Esophagus muscularis mucosa (tissue), 4 donors: ENCODE measurements around the gene GPC5.

Experiments
- CTCF ChIP-seq, 3 experiments: fragments of 200-600 bp in 2 of 3; fragments of 450-650 bp in 1 of 3; sonication (generic) in 2 of 3; IDR thresholded peaks; one replicate each; pipeline ENCODE4 v1.5.1; 2017 to 2019; ENCODE audit warnings: antibody characterized with exemption in 3 of 3, mild to moderate bottlenecking in 2 of 3, moderate library complexity in 1 of 3
- EP300 ChIP-seq: sonication (generic); formaldehyde crosslinking; IDR thresholded peaks from one replicate; pipeline ENCODE4 v1.6.1; 2017; ENCODE audit warnings: antibody characterized with exemption
- POLR2AphosphoS5 ChIP-seq, 2 donors: sonication (generic); formaldehyde crosslinking; IDR thresholded peaks; one replicate each; pipeline ENCODE4 v1.6.1; 2017; ENCODE audit warnings: antibody characterized with exemption in 2 of 2

- TF ChIP-seq CTCF (IDR thresholded peaks at IDR 0.05) (no peak), POLR2AphosphoS5 (IDR thresholded peaks at IDR 0.05) (no peak), EP300 (no peak)
These were observed 29.0 kb upstream of the GPC5 start for GRCh38 chr13:91369441-91369831.
